Heart left ventricle (tissue), 11 donors: Measurements from ENCODE around the gene ZNF668. TPM values are rescaled to one million over a fixed set of nuclear protein-coding genes. Genes with fewer than 3 reads are reported as not detected.

Source experiments
- polyA plus RNA-seq, 2 donors: library from polyadenylated mRNA; stranded (reverse); fragments of 200-250 nt; gene quantifications; one replicate each; pipeline ENCODE4 v1.2.3, GENCODE V29; 2013
- total RNA-seq, 9 donors: library from RNA; depleted of rRNA in 2 of 9; stranded (reverse); fragments of >200 nt in 2 of 9; fragmentation: NEBNext Ultra II Directional in 3 of 9; extraction: Animal tissue kit (Norgen Biotek cat#: 25700) in 3 of 9; gene quantifications; one replicate each; pipeline versions ENCODE4 v1.1.0 to v1.2.4, GENCODE V29; 2016 to 2023
- donor health status: ischemic (EF 13 %, LVEDD 7.1; RV severe dilation, severe dysfunction).
- donor health status: healthy with polysubstance abuse.
- donor health status: DM: no; HTN: yes; CAD: no.
- donor health status: DM: no; HTN: no; CAD: no.
- donor health status: ischemic (EF 25% LVEDD 5.7; RV mildly dilated, moderate dysfunction).
- donor health status: healthy.
- donor health status: DM: yes; HTN: yes; CAD: no.
- donor health status: PGD.
- donor health status: nonischemic (EF 23%, LVEDD 6.1; RV moderate dilation, normal function).

ZNF668 gene
- total and polyA plus RNA-seq, 11 donors = 3.5 to 11.4 (median 6.6) TPM

Other genes with a start within 250 kb of the ZNF668 start
- gene BCL7C, start 180.2 kb downstream of the ZNF668 start, total RNA-seq = 10 to 100 TPM; 23.1 to 35.5 (median 28.1) TPM
- 10 to 100 TPM; 30.5 to 43.4 TPM for gene BCL7C, start 180.2 kb downstream of the ZNF668 start, polyA plus RNA-seq
- 10 to 100 TPM in 5 of 9 donors, 1 to 10 TPM in 4; 6.4 to 22.2 (median 12.2) TPM for gene CTF1, start 177.6 kb downstream of the ZNF668 start, total RNA-seq
- 10 to 100 TPM in 1 of 2 donors, 1 to 10 TPM in 1; 3.7 to 13.5 TPM for gene CTF1, start 177.6 kb downstream of the ZNF668 start, polyA plus RNA-seq
- 10 to 100 TPM in 2 of 9 donors, 1 to 10 TPM in 7; 4.5 to 15.5 (median 7.9) TPM for gene FBXL19, start 150.7 kb downstream of the ZNF668 start, total RNA-seq
- 1 to 10 TPM; 7.9 to 9.1 TPM for gene FBXL19, start 150.7 kb downstream of the ZNF668 start, polyA plus RNA-seq
- gene ORAI3, start 125.2 kb downstream of the ZNF668 start, total RNA-seq = 10 to 100 TPM in 6 of 9 donors, 1 to 10 TPM in 3; 8.5 to 28.9 (median 14.1) TPM
- 10 to 100 TPM in 1 of 2 donors, 1 to 10 TPM in 1; 8.1 to 10.8 TPM for gene ORAI3, start 125.2 kb downstream of the ZNF668 start, polyA plus RNA-seq
- gene SETD1A, start 116.5 kb downstream of the ZNF668 start, total RNA-seq = 10 to 100 TPM in 3 of 9 donors, 1 to 10 TPM in 6; 4.6 to 12.1 (median 9.0) TPM
- gene SETD1A, start 116.5 kb downstream of the ZNF668 start, polyA plus RNA-seq = 1 to 10 TPM; 8.1 to 9.3 TPM
- 10 to 100 TPM in 3 of 9 donors, 1 to 10 TPM in 6; 3.8 to 27.2 (median 6.9) TPM for gene HSD3B7, start 89.0 kb downstream of the ZNF668 start, total RNA-seq
- gene HSD3B7, start 89.0 kb downstream of the ZNF668 start, polyA plus RNA-seq = 1 to 10 TPM; 7.1 to 7.8 TPM
- 1 to 10 TPM in 4 of 9 donors, under 1 TPM in 5; 0.20 to 2.1 (median 1.00) TPM for gene STX1B, start 63.6 kb downstream of the ZNF668 start, total RNA-seq
- gene STX1B, start 63.6 kb downstream of the ZNF668 start, polyA plus RNA-seq = under 1 TPM; 0.22 to 0.76 TPM
- 10 to 100 TPM; 19.5 to 65.8 (median 39.7) TPM for gene STX4, start 40.7 kb downstream of the ZNF668 start, total RNA-seq
- 10 to 100 TPM; 50.5 to 73.8 TPM for gene STX4, start 40.7 kb downstream of the ZNF668 start, polyA plus RNA-seq
- 10 to 100 TPM in 6 of 9 donors, 1 to 10 TPM in 3; 8.3 to 15.5 (median 10.3) TPM for gene ZNF646, start 182 bp upstream of the ZNF668 start, total RNA-seq
- 1 to 10 TPM; 6.4 to 7.6 TPM for gene ZNF646, start 182 bp upstream of the ZNF668 start, polyA plus RNA-seq
- gene PRSS53, start 14.7 kb upstream of the ZNF668 start, total RNA-seq = 1 to 10 TPM in 1 of 9 donors, under 1 TPM in 8; 0.16 to 1.4 (median 0.44) TPM
- under 1 TPM; 0.80 to 0.84 TPM for gene PRSS53, start 14.7 kb upstream of the ZNF668 start, polyA plus RNA-seq
- gene VKORC1, start 20.6 kb upstream of the ZNF668 start, total RNA-seq = 10 to 100 TPM; 25.9 to 63.1 (median 42.0) TPM
- gene VKORC1, start 20.6 kb upstream of the ZNF668 start, polyA plus RNA-seq = 100 to 1,000 TPM in 1 of 2 donors, 10 to 100 TPM in 1; 40.2 to 134 TPM
- 100 to 1,000 TPM in 2 of 9 donors, 10 to 100 TPM in 7; 61.9 to 134 (median 70.0) TPM for gene BCKDK, start 34.1 kb upstream of the ZNF668 start, total RNA-seq
- gene BCKDK, start 34.1 kb upstream of the ZNF668 start, polyA plus RNA-seq = 10 to 100 TPM; 42.6 to 57.4 TPM
- 10 to 100 TPM; 52.8 to 79.8 (median 64.7) TPM for gene KAT8, start 43.4 kb upstream of the ZNF668 start, total RNA-seq
- gene KAT8, start 43.4 kb upstream of the ZNF668 start, polyA plus RNA-seq = 10 to 100 TPM; 56.7 to 83.2 TPM
- under 1 TPM in 4 of 9 donors, not detected in 5; 0.17 to 0.44 (median 0.39) TPM for gene PRSS8, start 61.5 kb upstream of the ZNF668 start, total RNA-seq
- under 1 TPM; 0.17 to 0.23 TPM for gene PRSS8, start 61.5 kb upstream of the ZNF668 start, polyA plus RNA-seq
- gene PRSS36, start 75.8 kb upstream of the ZNF668 start, total RNA-seq = 1 to 10 TPM in 7 of 9 donors, under 1 TPM in 2; 0.35 to 5.1 (median 1.2) TPM
- 1 to 10 TPM; 1.0 to 2.6 TPM for gene PRSS36, start 75.8 kb upstream of the ZNF668 start, polyA plus RNA-seq
- gene FUS, start 105.9 kb upstream of the ZNF668 start, total RNA-seq = 100 to 1,000 TPM in 7 of 9 donors, 10 to 100 TPM in 2; 20.3 to 213 (median 127) TPM
- 100 to 1,000 TPM; 127 to 155 TPM for gene FUS, start 105.9 kb upstream of the ZNF668 start, polyA plus RNA-seq
- gene PYCARD, start 128.5 kb upstream of the ZNF668 start, total RNA-seq = 10 to 100 TPM in 3 of 9 donors, 1 to 10 TPM in 6; 2.0 to 42.2 (median 5.2) TPM
- gene PYCARD, start 128.5 kb upstream of the ZNF668 start, polyA plus RNA-seq = 10 to 100 TPM in 1 of 2 donors, 1 to 10 TPM in 1; 3.9 to 10.0 TPM
- gene TRIM72, start 139.9 kb upstream of the ZNF668 start, total RNA-seq = 1 to 10 TPM in 8 of 9 donors, under 1 TPM in 1; 0.32 to 3.4 (median 1.6) TPM
- gene TRIM72, start 139.9 kb upstream of the ZNF668 start, polyA plus RNA-seq = 1 to 10 TPM; 1.0 to 1.2 TPM
- gene PYDC1, start 142.9 kb upstream of the ZNF668 start, total RNA-seq = not detected
- gene PYDC1, start 142.9 kb upstream of the ZNF668 start, polyA plus RNA-seq = not detected
- gene ITGAM, start 185.7 kb upstream of the ZNF668 start, total RNA-seq = 10 to 100 TPM in 2 of 9 donors, 1 to 10 TPM in 7; 1.9 to 48.7 (median 4.9) TPM
- 1 to 10 TPM; 2.5 to 2.6 TPM for gene ITGAM, start 185.7 kb upstream of the ZNF668 start, polyA plus RNA-seq